GM10847 (cell line): ENCODE data around the gene UBE2L3.
"Not testable (repeated sequence)": the region's sequence is repeated elsewhere in the genome, so short reads cannot be mapped to it uniquely, and the experiment has no call there.

ENCODE experiments used
- POLR2A ChIP-seq: IDR thresholded peaks from 2 replicates; pipeline ENCODE4 v1.6.1; 2011; ENCODE audit not compliant: insufficient read length; ENCODE audit errors: extremely low read depth

UBE2L3 gene

DNA sequence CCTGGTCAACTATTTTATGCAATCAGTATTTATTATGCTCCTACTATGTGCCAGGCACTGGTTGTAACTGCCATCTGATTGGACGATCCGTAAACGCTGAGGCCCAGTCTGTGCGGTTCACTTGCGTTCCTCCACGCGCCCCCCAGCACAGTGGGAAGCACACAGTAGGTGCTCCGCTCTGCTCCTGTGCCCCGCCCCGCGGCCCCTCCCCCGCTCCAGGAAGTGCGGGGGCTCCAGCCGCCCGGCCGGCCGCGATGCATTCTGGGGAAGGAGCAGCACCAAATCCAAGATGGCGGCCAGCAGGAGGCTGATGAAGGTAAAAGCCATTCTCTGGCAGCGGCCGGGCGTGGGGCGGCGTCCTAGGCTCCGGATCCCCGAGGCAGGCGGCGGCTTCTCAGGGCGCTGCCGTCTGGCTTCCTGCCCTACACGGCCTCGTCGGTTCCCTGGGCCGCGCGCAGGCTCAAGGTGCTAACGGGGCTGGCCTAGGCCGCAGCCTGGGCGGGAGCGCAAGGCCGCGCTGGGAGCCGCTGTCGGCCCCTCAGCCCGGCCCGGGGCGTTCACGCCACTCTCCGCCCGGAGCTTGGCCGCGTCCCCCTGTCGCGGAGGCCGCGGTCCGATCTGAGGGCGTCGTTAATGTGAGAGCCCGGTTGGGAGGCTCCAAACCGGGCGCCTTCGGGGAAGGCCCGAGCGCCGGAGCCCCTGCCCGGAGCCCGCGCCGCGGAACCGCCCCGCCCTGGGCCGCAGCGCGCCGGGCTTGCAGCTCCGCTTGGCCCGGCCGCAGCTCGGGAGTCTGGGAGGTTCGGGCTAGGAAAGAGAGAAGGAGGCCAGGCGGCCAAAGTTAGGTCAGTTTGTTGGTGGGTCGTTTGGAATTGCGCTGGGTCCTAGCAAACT is at the start of gene UBE2L3:
Gene UBE2L3 (plus strand): TSS at position 259 of the 891 bp plus-strand sequence. CDS start 31 bp downstream, at position 290.
- peak; percentile 72 for TF ChIP-seq POLR2A

GRCh38 chr22:21551361-21551760 is 16.2 kb upstream of the UBE2L3 start, which contains the start of gene RIMBP3C:
TSS of gene RIMBP3C (minus strand) at chr22:21551461. CDS start at chr22:21550976, 485 bp downstream.
- not testable (repeated sequence) for TF ChIP-seq POLR2A

- no peak for TF ChIP-seq POLR2A
Observed at GRCh38 chr22:21563912-21564311, 3.6 kb upstream of the UBE2L3 start.

- no peak for TF ChIP-seq POLR2A
Observed at GRCh38 chr22:21564411-21564810, 3.1 kb upstream of the UBE2L3 start.

- TF ChIP-seq POLR2A = no peak
Observed at GRCh38 chr22:21568347-21569075, 997 bp downstream of the UBE2L3 start.

DNA sequence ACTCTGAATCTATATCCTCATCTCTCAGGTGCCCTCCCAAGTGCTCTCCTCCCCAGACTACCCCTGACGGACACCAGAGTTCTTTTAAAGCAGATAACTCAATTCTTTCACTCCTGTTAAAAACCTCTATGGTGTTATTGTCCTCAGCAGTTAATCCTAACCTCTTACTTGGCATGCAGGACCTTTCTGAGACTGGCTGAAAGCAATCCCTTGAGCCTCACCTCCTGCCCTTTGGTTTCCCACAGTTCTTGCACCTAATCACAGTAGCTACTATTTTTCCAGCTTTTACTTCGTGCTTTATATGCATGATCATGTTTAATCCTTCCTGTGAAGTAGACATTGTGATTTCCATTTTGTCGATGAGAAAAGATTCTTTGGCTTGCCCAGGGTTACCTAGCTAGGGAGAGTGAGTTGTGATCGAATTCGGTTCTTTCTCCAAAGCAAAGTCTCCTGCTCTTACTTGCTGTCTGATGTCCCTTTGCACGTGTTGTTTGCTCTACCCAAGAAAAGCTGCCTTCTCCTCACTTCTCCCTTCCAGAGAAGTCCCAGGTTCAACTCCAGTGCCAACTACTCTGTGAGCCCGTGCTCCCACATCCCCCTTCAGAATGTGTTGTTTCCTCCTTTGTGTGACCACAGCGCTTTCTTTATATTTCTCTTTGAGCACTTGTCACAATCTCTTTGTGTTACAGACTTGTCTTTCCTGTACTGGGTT is 2.1 kb downstream of the UBE2L3 start:
- TF ChIP-seq POLR2A = no peak

DNA sequence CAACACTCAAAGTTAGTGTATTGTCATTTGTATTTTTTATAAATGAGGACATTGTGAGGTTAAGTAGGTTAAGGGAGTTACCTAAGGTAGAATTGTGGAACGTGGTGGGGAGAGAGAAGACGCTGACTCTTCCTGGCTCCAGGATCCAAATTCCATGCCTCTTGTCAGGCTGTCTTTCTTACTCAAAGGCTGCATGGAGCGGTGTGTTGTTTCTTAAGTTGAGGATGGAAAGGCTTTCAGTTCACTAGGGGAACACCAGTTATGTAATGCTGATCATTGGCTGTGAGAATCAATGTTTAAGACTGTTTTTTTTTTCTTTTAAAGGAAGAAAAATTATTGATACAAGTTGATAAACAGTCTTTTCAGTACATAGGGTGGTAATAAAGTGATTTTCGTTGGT is 2.9 kb downstream of the UBE2L3 start:
- TF ChIP-seq POLR2A = no peak

- TF ChIP-seq POLR2A = no peak
Observed at GRCh38 chr22:21571679-21572078, 4.2 kb downstream of the UBE2L3 start.

DNA sequence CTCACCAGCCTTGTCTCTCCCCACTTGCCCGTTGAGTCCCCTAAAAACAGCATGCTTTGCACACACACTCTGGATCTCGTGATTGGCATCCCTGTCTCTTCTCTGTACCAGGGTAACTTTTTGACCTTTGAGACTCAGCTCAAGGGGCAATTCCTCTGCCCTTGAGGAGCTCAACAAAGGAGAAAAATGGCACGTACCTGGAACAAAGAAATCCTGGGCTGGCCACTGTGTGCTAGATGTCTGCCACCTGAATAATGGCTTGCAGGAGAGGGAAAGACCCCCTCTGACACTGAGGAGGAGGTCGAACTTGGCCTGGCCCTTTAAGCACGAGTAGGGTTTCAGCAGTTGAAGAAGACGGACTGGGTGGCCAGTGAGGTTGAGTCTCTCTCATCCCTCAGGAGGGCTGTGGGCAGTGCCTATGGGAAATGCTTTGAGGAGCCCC is 5.8 kb downstream of the UBE2L3 start:
- TF ChIP-seq POLR2A = no peak

DNA sequence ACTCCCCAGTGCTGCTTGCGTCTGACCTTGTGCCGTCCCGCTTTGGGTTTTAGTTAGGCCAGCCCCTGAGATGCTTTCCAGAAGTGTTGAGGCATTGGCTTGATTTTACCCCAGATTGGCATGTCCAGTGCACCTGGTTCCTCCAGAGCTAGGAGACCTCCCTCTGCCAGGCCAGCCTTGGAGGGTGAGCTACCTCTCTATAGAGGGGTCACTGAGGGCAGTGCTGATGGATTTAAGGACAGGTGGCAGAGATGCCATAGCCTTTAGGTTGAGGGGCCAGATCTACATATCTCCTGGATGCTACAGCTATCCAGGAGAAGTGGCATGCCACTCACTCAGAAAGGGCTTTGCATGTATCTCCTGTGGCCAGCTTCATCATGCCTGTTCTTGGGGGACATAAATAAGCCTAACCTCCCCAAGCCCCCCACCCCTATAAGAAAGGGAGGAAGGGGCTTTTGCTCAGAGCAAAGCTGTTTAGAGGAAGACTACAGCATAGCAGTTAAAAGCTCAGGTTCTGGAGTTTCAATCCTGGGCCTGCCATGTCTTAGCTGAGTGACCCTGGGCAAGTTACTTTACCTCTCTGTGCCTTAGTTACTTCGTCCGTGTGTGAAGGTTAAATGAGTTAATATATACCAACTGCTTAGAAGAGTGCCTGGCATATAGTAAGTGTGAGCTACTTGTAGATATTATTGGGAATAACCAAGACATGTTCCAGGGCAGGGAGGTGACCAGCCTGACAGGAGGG is 6.4 kb downstream of the UBE2L3 start:
- no peak for TF ChIP-seq POLR2A

- TF ChIP-seq POLR2A = no peak
Observed at GRCh38 chr22:21579474-21579851, 11.9 kb downstream of the UBE2L3 start.

- TF ChIP-seq POLR2A = no peak
Observed at GRCh38 chr22:21582801-21583740, 15.6 kb downstream of the UBE2L3 start.

DNA sequence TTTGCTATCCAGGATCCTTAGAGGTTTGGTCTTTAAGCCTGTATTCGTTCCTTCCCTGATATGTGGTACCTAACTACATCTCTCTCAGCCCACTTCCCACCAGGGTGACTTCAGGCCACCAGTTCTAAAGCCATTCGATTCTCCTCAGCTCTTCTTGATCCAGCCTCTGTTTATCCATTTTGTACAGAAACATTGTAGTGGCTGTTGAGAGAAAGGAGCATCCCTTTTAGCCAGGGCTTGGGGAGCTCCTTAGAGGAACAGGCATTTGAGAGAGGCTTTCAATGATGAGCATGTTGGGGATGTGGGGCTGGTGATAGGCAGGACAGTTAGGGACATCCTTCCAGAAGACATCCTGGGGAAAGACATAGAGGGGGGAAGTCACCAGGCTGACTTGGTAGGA is 17.9 kb downstream of the UBE2L3 start:
- TF ChIP-seq POLR2A = no peak
